ENCODE data around the gene AXDND1.

Gene AXDND1

DNA sequence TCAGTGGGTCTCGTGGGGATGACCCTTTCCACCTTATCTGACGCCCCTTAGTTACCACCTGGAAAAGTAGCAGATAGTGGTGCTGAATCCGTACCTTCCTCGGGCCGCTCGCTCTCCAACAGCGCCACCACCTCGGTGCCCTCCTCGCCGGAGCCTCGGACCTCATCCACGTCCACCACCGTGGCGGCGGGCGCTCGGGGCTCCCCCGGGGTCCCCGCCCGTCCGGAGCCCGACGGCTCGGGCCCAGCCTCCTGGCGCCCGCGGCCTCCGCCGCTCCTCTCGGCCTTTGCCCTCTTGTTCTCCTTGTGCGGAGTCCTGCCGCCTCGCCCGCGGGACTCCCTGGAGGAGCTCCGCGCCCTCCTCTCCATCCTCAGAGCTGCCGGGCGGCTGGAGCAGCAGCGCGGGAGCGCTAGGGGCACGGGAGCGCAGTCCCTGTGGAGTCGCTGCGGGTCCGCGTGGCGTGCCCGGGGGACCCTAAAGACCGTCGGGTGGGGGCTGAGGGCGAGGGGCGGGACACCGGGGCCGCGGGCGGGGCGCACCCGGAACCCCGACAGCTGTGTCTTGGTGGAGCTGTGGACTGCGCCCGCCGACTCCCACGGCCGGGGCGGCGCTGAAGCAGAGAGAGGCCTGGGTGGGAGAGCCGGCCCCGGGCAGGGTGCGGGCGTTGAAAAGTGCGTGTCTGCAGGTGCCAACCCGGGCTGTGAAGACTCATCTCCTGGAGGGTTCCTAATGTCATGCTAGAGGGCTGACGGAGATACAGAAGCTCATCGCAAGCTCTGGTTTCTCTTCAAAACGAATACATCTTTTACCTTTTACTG is 209.9 kb downstream of the AXDND1 start, which contains the start of gene NPHS2:
Gene NPHS2, minus strand, starts transcription at position 452 of the 818 bp plus-strand sequence. Its CDS starts 84 bp downstream, at position 368.
- no peak for DNase-seq (ENCODE audit: low spot score)

DNA sequence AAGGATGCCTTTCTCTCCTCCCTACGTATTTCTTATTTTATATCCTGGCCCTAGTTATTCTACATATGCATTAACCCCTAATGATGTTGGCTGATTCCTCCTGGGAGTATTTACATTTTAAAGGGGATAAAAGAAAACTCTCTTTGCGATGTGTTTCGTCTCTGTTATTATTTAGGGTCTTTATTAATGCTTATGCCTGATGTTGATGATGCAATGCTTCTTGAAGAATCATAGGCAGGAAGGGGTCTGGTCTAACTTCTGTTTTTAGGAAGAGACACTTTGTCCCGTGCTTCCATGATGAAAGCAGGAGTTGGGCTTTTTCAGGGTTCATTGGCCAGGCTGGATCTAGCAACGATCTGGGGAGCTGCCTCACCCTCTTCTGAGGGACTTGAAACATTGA is 210.7 kb downstream of the AXDND1 start:
- DNase-seq (ENCODE audit: low spot score): no peak

DNA sequence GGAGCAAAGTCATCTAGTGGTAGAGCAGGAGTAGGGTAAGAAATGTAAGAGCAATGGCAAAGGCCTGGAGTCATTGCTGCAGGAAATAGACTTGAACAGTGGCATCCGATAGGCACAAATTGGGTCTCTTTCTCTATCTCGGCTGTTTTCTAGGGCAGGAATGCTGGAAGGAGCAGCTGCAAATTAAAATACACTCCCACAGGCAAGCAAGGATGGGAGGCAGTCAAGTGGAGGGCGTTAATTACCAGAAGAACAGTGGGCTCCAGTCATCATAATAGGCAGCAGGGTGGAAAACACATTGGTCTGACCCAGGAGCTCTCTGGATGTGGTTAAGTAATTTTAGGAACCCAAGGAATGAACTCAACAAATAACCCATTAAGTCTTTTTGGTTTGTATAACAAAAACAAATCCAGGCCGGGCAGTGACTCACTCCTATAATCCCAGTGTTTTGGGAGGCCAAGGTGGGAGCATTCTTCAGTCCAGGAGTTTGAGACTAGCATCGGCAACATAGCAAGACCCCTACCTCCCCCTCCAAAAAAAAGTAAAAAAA is 218.1 kb downstream of the AXDND1 start:
- no peak for DNase-seq (ENCODE audit: low spot score)

DNA sequence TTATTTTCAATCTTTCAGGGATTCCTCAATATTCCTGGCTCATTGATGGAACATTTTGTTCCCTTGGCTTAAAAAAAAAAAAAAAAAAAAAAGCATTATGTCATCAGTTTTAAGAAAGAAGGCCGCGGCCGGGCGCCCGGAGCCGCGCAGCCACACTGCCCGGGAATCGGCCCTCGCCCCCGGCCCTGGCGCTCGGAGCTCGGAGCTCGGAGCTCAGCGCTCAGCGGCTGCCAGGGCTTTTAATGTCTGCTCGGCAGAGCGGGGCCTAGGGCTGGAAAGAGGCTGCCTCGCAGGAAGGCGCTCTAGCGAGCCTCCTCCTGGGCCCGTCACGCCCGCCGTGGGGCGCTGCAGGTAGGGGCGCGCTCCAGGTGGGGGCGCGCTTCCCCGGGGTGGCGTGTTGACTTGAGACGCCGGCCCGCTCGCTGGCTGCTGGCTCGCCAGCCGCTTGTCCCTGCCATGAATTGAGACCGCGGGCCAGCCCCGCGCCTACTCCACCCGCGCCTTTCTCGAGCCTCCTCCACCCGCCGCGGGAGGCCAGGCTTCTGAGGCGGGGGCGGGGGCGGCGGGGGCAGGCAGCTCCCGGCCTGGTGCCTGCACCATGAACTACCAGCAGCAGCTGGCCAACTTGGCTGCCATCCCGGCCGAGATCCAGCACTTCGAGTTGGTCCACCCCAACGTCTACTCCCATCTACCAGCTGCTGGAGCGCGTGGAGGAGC is 220.5 kb downstream of the AXDND1 start:
- DNase-seq (ENCODE audit: low spot score): no peak

DNA sequence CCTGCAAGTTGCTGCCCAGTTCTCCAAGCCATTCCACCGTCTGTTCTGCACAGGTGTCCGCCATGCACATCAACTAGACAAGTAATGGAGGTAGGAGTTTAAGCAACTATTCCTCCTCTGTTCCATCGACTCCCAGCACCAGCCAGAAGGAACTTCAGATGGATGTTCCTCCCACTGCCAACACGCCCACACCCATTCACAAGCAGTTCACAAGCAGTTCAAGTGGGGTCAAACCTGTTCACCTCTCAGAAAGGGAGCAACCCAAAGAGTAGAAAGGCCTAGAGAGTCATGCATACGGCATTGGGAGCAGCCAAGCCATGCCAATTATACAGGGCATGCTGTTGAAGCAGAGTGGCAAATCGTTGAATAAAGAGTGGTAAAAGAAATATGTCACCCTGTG is 221.6 kb downstream of the AXDND1 start:
- DNase-seq (ENCODE audit: low spot score): no peak

DNA sequence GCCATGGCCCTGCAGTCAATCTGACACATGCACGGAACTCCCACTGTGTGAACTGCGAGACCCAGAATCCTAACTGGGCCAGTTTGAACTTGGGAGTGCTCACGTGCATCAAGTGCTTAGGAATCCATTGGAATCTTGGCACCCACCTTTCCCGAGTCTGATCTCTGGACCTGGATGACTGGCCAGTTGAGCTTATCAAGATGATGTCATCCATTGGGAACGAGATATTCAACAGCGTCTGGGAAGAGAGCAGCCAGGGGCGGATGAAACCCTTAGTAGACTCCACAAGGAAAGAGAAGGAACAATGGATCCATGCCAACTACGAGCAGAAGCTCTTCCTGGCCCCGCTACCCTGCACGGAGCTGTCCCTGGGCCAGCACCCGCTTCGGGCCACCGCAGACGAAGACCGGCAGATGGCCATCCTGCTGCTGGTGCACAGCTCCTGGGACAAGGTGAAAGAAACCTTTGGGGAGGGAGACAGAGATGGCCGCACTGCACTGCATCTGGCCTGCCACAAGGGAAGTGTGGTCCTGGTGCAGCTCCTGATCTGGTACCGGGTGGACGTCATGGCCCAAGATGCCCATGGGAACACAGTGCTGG is 222.8 kb downstream of the AXDND1 start:
- DNase-seq (ENCODE audit: low spot score): no peak

DNA sequence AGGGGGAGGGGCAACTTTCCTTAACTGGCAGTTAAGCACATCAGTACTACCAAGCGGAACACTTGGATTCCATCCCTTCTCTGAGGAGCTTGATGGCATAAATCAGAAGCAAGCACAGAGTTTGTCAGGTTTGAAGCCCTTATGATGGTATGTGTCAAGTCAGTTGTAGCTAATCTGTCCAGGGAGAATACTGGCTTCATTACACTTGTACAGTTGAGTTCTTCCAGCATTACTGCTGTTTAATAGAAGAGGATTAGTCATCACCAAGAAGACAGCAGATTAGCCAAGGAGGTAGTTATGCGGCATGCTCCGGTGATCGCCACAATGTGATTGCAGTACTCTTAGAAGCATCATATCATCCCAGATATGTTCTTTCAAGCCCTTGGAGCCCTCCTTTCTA is 223.7 kb downstream of the AXDND1 start:
- DNase-seq (ENCODE audit: low spot score): no peak

DNA sequence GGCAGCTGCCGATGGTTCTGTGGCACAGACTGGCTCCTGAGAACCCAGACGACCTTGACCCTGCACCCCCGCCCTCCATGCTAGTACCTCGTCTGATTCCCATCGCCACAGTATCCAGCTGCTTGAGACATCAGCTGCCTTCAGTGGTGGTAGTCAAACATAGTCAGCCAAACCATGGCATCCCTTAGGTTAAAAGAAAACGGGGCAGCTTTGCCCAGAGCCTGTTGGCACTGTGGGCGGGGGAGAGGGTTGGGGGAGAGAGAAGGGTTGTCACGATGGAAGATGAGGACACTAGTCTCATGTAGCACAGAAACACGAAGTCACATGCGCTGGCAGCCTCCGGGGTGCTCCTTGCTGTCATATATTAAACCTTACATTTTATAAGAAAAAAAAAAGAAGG is 224.9 kb downstream of the AXDND1 start:
- DNase-seq (ENCODE audit: low spot score): no peak

DNA sequence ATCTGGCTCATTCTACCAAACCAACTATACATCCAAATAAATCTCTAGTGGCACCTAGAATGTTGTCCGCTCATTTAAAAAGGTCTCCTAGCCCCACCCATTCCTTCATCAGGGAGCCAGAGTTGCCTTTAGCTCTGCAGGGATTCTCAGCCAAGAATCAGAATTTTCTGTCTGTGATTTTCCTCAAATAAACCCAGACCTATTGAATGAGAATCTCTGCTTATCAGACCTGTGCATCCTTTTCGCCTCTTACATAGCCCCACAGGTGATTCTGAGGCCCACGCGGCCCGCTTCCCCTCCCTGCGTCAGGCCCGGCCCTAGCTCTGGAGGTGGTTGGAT is 225.5 kb downstream of the AXDND1 start:
- DNase-seq (ENCODE audit: low spot score): no peak

DNA sequence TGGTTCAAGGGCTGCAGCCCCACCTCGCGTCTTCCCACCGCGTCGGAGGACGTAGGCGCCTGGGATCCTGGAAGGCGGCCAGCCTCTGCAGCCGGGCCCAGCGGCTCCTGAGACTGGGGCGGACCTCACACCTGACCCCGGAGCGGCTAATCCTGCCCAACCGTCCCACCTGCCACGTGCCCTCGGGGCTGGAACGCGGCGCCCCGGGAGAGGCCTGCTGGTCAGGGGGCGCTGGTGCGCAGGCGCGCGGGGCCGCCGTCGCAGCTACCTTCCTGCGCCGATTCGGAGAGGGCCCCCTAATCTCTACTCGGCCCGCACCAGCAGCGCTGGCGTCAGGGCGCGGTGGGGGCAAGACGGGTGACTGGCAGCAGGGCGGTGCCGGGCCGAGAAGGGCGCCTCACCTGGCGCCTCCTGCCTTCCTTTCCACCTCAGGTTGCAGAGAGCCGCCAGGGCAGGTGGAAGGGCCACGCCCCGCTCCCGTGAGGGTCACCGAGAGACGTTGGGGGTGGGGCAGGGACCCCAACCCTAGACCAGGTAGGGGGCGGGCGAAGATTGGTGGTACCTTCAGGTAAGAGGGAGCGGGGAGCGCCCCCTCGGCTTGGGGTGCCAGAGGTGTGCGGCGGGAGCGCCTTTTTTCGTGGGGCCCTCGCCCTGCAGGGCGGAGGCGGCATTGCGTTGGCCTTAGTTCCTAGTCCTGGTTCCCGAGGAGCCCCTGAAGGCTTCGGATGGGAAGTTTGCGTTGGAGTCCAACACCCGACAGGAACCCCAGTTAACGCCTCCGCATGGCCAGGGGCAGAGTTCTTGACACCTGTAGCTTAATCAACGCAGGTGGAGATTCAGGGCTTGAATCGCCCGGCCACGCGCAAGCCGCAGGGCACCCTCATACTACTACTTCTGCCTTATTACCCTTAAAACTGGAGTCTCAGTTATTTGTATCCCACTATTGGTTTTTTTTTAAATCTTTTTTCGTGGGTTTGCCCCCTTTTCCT is 226.1 kb downstream of the AXDND1 start, which contains the start of gene TDRD5:
Gene TDRD5, plus strand, starts transcription at position 241 of the 989 bp plus-strand sequence. CDS start 784 bp downstream, outside the sequence.
- no peak for DNase-seq (ENCODE audit: low spot score)

DNA sequence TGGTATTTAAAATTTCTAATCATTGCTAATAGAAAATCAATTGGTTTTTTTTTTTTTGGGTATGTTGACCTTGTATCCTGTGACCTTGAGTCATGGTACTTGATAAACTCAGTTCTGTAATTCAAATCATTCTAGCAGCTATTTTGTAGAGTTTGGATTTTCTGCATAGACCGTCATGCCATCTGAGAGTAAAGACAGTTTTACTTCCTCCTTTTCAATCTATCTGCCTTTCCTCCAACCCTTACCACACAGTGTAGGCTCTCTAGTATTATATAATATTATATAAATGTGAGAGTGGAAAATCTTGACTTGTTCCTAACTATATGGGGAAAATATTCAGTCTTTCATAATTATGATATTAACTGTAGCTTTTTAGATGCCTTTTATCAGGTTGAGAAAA is 232.9 kb downstream of the AXDND1 start:
- no peak for DNase-seq (ENCODE audit: low spot score)

DNA sequence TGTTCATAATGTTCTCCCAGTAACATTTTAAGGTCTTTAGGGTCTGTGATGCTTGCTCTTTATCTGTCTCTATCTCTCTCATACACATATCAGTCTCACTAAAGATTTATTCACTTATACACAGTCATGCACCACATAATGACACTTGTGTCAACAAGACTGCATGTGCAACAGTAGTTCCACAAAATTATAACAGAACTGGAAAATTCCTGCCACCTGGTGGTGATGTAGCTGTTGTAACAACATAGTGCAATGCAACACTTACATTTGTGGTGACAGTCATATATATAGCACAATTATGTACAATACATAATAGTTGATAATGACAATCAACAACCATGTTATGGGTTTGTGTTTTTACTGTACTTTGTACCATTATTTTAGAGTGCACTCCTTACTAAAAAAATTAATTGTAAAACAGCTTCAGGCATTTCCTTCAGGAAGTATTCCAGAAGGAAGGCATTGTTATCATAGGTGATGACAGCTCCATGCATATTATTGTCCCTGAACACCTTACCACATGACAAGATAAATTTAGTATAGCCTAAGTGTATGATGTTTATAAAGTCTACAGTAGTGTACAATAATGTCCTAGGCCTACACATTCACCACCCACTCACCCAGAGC is 234.0 kb downstream of the AXDND1 start:
- DNase-seq (ENCODE audit: low spot score): no peak

DNA sequence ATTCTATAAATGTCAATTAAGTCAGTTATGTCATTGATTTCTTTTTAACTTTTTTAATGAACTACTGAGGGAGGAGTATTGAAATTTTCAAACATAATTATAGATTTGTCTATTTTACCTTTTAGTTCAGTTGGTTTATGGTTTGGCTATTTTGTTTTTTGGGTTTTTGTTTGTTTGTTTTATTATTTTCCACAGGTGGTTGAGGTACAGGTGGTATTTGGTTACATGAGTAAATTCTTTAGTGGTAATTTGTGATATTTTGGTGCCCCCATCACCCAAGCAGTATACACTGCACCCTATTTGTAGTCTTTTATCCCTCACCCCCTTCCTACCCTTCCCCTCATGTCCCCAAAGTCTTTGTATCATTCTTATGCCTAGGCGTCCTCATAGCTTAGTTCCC is 235.3 kb downstream of the AXDND1 start:
- DNase-seq (ENCODE audit: low spot score): no peak

All from germinal center (tissue), 1 donor.